ENCODE results near the gene IQGAP2. TPM values are rescaled to one million over a fixed set of nuclear protein-coding genes. Genes with fewer than 3 reads are reported as not detected.

The IQGAP2 gene
- total RNA-seq, 6 donors from 2014 or later = 24.3 to 57.6 (median 28.9) TPM

- ATAC-seq (ENCODE audit: low FRiP score in 2 of 2) = no peak
- H3K4me3 ChIP-seq = no peak overlapping the region
- WGBS, 2 donors = 97 to 100% methylated on average over 1 of the region's 1 CpG
- no peaks in the 10 kb centered on the region for H3K36me3 ChIP-seq
- TF ChIP-seq POLR2A (IDR thresholded peaks at IDR 0.05) (no peak), EP300 (IDR thresholded peaks at IDR 0.05) (no peak), CTCF (IDR thresholded peaks at IDR 0.05) (no peak)
- H3K4me1 ChIP-seq = peaks cover 0 to 13% (median 3%) of the 10 kb centered on the region in 4 donors
- DNase-seq = no peak
- no peaks in the 10 kb centered on the region for H3K27me3 ChIP-seq
- no peak overlapping the region for H3K27ac ChIP-seq
- H3K9me3 ChIP-seq = no peaks in the 10 kb centered on the region
These were observed 285.1 kb downstream of the IQGAP2 start for GRCh38 chr5:76688212-76688611.

GRCh38 chr5:76688836-76689235 is 285.8 kb downstream of the IQGAP2 start:
- Histone ChIP-seq H3K4me3 (no peak overlapping the region), H3K4me1 (peaks cover 0 to 13% (median 3%) of the 10 kb centered on the region in 4 donors), H3K27me3 (no peaks in the 10 kb centered on the region), H3K9me3 (no peaks in the 10 kb centered on the region), H3K27ac (no peak overlapping the region), H3K36me3 (no peaks in the 10 kb centered on the region)
- 61 to 83% methylated on average over 3 of the region's 3 CpGs for WGBS, 2 donors
- DNase-seq (no peak), ATAC-seq (ENCODE audit: low FRiP score in 2 of 2) (no peak)
- TF ChIP-seq POLR2AphosphoS5 (IDR thresholded peaks at IDR 0.05) = no peak
- no peak for TF ChIP-seq CTCF (IDR thresholded peaks at IDR 0.05)
- TF ChIP-seq POLR2A (IDR thresholded peaks at IDR 0.05) = no peak
- no peak for TF ChIP-seq EP300 (IDR thresholded peaks at IDR 0.05)

GRCh38 chr5:76689321-76690036 is 286.4 kb downstream of the IQGAP2 start:
- H3K36me3 ChIP-seq = no peaks in the 10 kb centered on the region
- H3K4me3 ChIP-seq = no peak overlapping the region
- peak in 1 of 2 donors; percentile 48 for ATAC-seq (ENCODE audit: low FRiP score in 2 of 2)
- no peak for DNase-seq
- H3K27ac ChIP-seq = no peak overlapping the region
- H3K27me3 ChIP-seq = no peaks in the 10 kb centered on the region
- TF ChIP-seq POLR2A (IDR thresholded peaks at IDR 0.05) (no peak), POLR2AphosphoS5 (IDR thresholded peaks at IDR 0.05) (no peak), CTCF (IDR thresholded peaks at IDR 0.05) (no peak), EP300 (IDR thresholded peaks at IDR 0.05) (no peak)
- peaks cover 0 to 13% (median 3%) of the 10 kb centered on the region in 4 donors for H3K4me1 ChIP-seq
- WGBS, 2 donors = 90 to 91% methylated on average over 3 of the region's 3 CpGs
- H3K9me3 ChIP-seq = no peaks in the 10 kb centered on the region

GRCh38 chr5:76690037-76690679 is 287.1 kb downstream of the IQGAP2 start:
- H3K4me3 ChIP-seq = no peak overlapping the region
- H3K36me3 ChIP-seq = no peaks in the 10 kb centered on the region
- TF ChIP-seq POLR2AphosphoS5 (IDR thresholded peaks at IDR 0.05) (no peak), EP300 (IDR thresholded peaks at IDR 0.05) (no peak), CTCF (IDR thresholded peaks at IDR 0.05) (no peak), POLR2A (IDR thresholded peaks at IDR 0.05) (no peak)
- H3K27ac ChIP-seq = no peak overlapping the region
- ATAC-seq (ENCODE audit: low FRiP score in 2 of 2) (no peak), DNase-seq (no peak)
- WGBS, 2 donors = 93 to 99% methylated on average over 3 of the region's 3 CpGs
- no peaks in the 10 kb centered on the region for H3K27me3 ChIP-seq
- H3K9me3 ChIP-seq = no peaks in the 10 kb centered on the region
- peaks cover 0 to 13% (median 3%) of the 10 kb centered on the region in 4 donors for H3K4me1 ChIP-seq
